B cell (primary cell): Measurements from ENCODE around the gene PLA2G2E. TPM values are rescaled to one million over a fixed set of nuclear protein-coding genes. Genes with fewer than 3 reads are reported as not detected.

Experiments
- ATAC-seq: fragments of 200-7000 bp; cut with Tn5 transposase; one replicate; pipeline ENCODE4 v1.10.0; 2021; ENCODE audit warnings: low read depth, mild to moderate bottlenecking, moderate number of reproducible peaks, moderate library complexity
- CTCF ChIA-PET: fragments of 350-600 bp; sonication (Branson Sonifier 250); formaldehyde crosslinking; loops from one replicate; lab custom pipeline; 2021; ENCODE audit warnings: antibody characterized with exemption, inconsistent platforms; lab: Charles Lee
- POLR2A ChIA-PET: fragments of 350-600 bp; sonication (Branson Sonifier 250); formaldehyde crosslinking; loops from one replicate; lab custom pipeline; 2021; ENCODE audit warnings: antibody characterized with exemption; lab: Charles Lee
- DNase-seq: peaks from one replicate; pipeline ENCODE4 v3.0.0; 2013
- H2AFZ ChIP-seq: 2 replicates; pipeline ENCODE4 v1.6.1; 2012; ENCODE audit warnings: mild to moderate bottlenecking, low read depth, low read length; ENCODE audit not compliant: insufficient read depth, poor library complexity, severe bottlenecking
- H3K27ac ChIP-seq, 2 donors: 1 replicate in 1 of 2; 2 replicates in 1 of 2; pipeline ENCODE4 v1.5.1; 2012 to 2013; ENCODE audit warnings: low read length in 2 of 2, mild to moderate bottlenecking in 2 of 2, moderate library complexity in 1 of 2
- H3K27me3 ChIP-seq, 4 experiments: fragments of 200-600 bp in 1 of 4; sonication (generic) in 1 of 4; replicated peaks in 1 of 4; 1 replicate in 2 of 4; 2 replicates in 2 of 4; pipeline versions ENCODE4 v1.6.1 to v1.7.0; 2013 to 2016; ENCODE audit warnings: low read length in 3 of 4, mild to moderate bottlenecking in 2 of 4, mixed read lengths in 1 of 4, moderate library complexity in 1 of 4; ENCODE audit not compliant: insufficient read depth in 4 of 4, control insufficient read depth in 3 of 4; ENCODE audit errors: control extremely low read depth in 1 of 4
- H3K36me3 ChIP-seq, 2 experiments: replicated peaks in 1 of 2; 1 replicate in 1 of 2; 2 replicates in 1 of 2; pipeline versions ENCODE4 v1.6.1 to v1.7.1; 2013; ENCODE audit warnings: low read length in 1 of 2; ENCODE audit not compliant: insufficient read depth in 2 of 2, control insufficient read depth in 1 of 2; ENCODE audit errors: control extremely low read depth in 1 of 2, extremely low read depth in 1 of 2
- H3K4me1 ChIP-seq, 2 donors: fragments of 200-600 bp in 1 of 2; sonication (generic) in 1 of 2; 1 replicate in 1 of 2; 2 replicates in 1 of 2; pipeline versions ENCODE4 v1.5.1 to v1.6.1; 2013 to 2017; ENCODE audit warnings: low read length in 2 of 2; ENCODE audit not compliant: control insufficient read depth in 2 of 2, insufficient read depth in 2 of 2
- H3K4me2 ChIP-seq: replicated peaks from 2 replicates; pipeline ENCODE3; 2012; ENCODE audit warnings: mild to moderate bottlenecking, low read depth, low read length; ENCODE audit not compliant: poor library complexity, severe bottlenecking
- H3K4me3 ChIP-seq, 5 experiments: fragments of 200-600 bp in 1 of 5; sonication (generic) in 1 of 5; 1 replicate in 3 of 5; 2 replicates in 2 of 5; pipeline versions ENCODE4 v1.5.1 to v1.7.0; 2011 to 2016; ENCODE audit warnings: low read length in 4 of 5, mild to moderate bottlenecking in 4 of 5, low read depth in 2 of 5, control low read depth in 1 of 5, moderate library complexity in 1 of 5; ENCODE audit not compliant: insufficient read depth in 1 of 5; ENCODE audit errors: control extremely low read depth in 1 of 5, extremely low read depth in 1 of 5
- H3K79me2 ChIP-seq: fragments of 200-600 bp; sonication (generic); one replicate; pipeline ENCODE4 v1.6.0; 2016; ENCODE audit warnings: low read length; ENCODE audit not compliant: control insufficient read depth, insufficient read depth
- H3K9ac ChIP-seq: fragments of 200-600 bp; sonication (generic); 2 replicates; pipeline ENCODE4 v1.6.1; 2017; ENCODE audit warnings: mild to moderate bottlenecking, low read length, moderate library complexity
- H3K9me3 ChIP-seq, 3 donors: one replicate each; pipeline versions ENCODE4 v1.6.1 to v1.7.1; 2013; ENCODE audit warnings: low read length in 2 of 3; ENCODE audit not compliant: control insufficient read depth in 2 of 3, insufficient read depth in 1 of 3; ENCODE audit errors: control extremely low read depth in 1 of 3
- H4K20me1 ChIP-seq: 2 replicates; pipeline ENCODE4 v1.6.0; 2012; ENCODE audit warnings: mild to moderate bottlenecking, low read length; ENCODE audit not compliant: insufficient read depth, control insufficient read depth, poor library complexity, severe bottlenecking
- H3K27ac Mint-ChIP-seq: one replicate; pipeline ENCODE4 v1.8.0; 2021; ENCODE audit warnings: mixed read lengths
- H3K27me3 Mint-ChIP-seq: one replicate; pipeline ENCODE4 v1.8.0; 2021; ENCODE audit warnings: mixed read lengths
- H3K4me1 Mint-ChIP-seq: one replicate; pipeline ENCODE4 v1.8.0; 2021; ENCODE audit warnings: mixed read lengths
- H3K4me3 Mint-ChIP-seq: one replicate; pipeline ENCODE4 v1.8.0; 2021; ENCODE audit warnings: mixed read lengths
- H3K9me3 Mint-ChIP-seq: one replicate; pipeline ENCODE4 v1.8.0; 2022; ENCODE audit warnings: mixed read lengths; ENCODE audit not compliant: insufficient read depth
- EZH2 ChIP-seq: IDR thresholded peaks from 2 replicates; pipeline ENCODE4 v1.6.1; 2012; ENCODE audit warnings: borderline replicate concordance, low read depth, mild to moderate bottlenecking, moderate library complexity, low read length; ENCODE audit not compliant: insufficient read depth, poor library complexity, severe bottlenecking
- WGBS: methylation state at CpG from one replicate; pipeline ENCODE4 v1.1.5; 2013; ENCODE audit warnings: missing lambda C conversion rate; ENCODE audit not compliant: insufficient coverage; 5-methylcytosine and 5-hydroxymethylcytosine counted together
- intact Hi-C: fragments of 100-400 bp; cut with micrococcal nuclease; formaldehyde crosslinking; loops from one replicate; pipeline ENCODE4 v1.10.0; 2022
- polyA plus RNA-seq: library from polyadenylated mRNA; depleted of rRNA; stranded (reverse); fragments of >200 nt; gene quantifications from 2 replicates; pipeline ENCODE4 v1.2.3, GENCODE V29; 2012
- total RNA-seq, 2 donors: library from RNA; stranded (reverse); fragments of 120-200 nt in 1 of 2; gene quantifications; 1 replicate in 1 of 2; 2 replicates in 1 of 2; pipeline versions ENCODE4 v1.2.3 to v1.2.4, GENCODE V29; 2013 to 2022
- TF ChIP-seq, protein P1 (sequence below): fragments of 200-600 bp; IDR thresholded peaks from one replicate; pipeline ENCODE4 v1.8.0; 2022; ENCODE audit warnings: antibody characterized with exemption, mild to moderate bottlenecking

Gene PLA2G2E
- total and polyA plus RNA-seq, 2 donors (not counting 1 experiment from before 2014, with no cell fraction given): not detected

DNA sequence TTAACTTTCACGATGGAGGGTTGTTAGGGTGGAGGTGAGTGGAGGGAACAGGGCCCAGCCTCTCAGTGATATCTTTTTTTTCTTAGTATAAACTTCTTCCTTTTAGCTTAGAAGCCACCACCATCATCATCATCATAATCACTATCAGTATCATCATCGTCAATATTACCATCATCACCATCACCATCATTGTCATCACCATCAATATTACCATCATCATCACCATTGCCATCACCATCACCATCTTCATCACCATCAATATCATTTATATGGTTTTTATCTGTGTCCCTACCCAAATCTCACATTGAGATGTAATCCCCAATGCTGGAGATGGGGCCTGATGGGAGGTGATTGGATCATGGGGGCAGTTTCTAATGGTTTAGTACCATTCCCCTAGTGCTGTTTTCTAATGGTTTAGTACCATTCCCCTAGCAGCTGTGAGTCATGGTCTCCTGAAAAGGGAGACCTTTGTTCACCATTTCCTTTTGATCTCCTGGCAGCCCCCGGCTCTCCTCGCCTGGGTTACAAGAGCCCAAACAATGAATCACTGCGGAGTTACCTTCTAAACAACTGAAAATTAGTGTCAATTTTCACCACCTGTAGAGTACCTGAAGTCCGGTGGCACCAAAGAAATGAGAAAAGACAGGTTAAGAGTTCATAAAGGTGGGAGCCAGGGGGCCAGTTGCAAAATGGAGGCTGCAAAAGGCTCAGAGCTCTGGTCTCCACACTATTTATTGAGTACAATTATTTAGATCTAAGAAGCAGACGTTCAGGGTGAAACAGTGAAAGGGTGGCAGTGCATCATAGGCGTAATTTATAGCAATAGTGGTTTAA is 3.1 kb upstream of the PLA2G2E start:
- H3K4me1 Mint-ChIP-seq: no peaks in the 10 kb centered on the region
- Histone ChIP-seq H3K36me3 (no peaks in the 10 kb centered on the region), H3K9ac (no peak overlapping the region), H3K27me3 (peaks cover 0 to 5% (median 0%) of the 10 kb centered on the region in 4 experiments), H3K27ac (no peak overlapping the region), H3K4me2 (no peak overlapping the region), H3K4me3 (no peak overlapping the region), H4K20me1 (no peaks in the 10 kb centered on the region), H2AFZ (no peak overlapping the region), H3K9me3 (peaks cover 0 to 11% (median 9%) of the 10 kb centered on the region in 3 donors), H3K79me2 (no peaks in the 10 kb centered on the region), H3K4me1 (no peaks in the 10 kb centered on the region)
- H3K27ac Mint-ChIP-seq: no peak overlapping the region
- intact Hi-C loops: no loop called here
- peaks cover 3% of the 10 kb centered on the region for H3K9me3 Mint-ChIP-seq
- no peak for DNase-seq
- POLR2A ChIA-PET: no interaction called here
- no peak for ATAC-seq
- H3K27me3 Mint-ChIP-seq: peaks cover 4% of the 10 kb centered on the region
- no peak overlapping the region for H3K4me3 Mint-ChIP-seq
- no peak for TF ChIP-seq EZH2
- TF ChIP-seq, protein P1, sequence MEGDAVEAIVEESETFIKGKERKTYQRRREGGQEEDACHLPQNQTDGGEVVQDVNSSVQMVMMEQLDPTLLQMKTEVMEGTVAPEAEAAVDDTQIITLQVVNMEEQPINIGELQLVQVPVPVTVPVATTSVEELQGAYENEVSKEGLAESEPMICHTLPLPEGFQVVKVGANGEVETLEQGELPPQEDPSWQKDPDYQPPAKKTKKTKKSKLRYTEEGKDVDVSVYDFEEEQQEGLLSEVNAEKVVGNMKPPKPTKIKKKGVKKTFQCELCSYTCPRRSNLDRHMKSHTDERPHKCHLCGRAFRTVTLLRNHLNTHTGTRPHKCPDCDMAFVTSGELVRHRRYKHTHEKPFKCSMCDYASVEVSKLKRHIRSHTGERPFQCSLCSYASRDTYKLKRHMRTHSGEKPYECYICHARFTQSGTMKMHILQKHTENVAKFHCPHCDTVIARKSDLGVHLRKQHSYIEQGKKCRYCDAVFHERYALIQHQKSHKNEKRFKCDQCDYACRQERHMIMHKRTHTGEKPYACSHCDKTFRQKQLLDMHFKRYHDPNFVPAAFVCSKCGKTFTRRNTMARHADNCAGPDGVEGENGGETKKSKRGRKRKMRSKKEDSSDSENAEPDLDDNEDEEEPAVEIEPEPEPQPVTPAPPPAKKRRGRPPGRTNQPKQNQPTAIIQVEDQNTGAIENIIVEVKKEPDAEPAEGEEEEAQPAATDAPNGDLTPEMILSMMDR: no peak
- CTCF ChIA-PET: interaction anchor here (1.2 kb wide), 1 partner anchor 227 kb away, joined by 4 read pairs; no protein-coding TSS in a partner anchor
- 80% methylated on average over 2 of the region's 8 CpGs for WGBS
